Stimulated activated CD8-positive, alpha-beta memory T cell treated with anti-CD3 and anti-CD28 coated beads, Interleukin-7, amount 100 ng/mL, for 48 hours (primary cell): ENCODE measurements around the gene DLG2.

Source experiments
- DNase-seq, 2 donors: peaks; one replicate each; pipeline ENCODE4 v3.0.0-alpha.2; 2020; ENCODE audit warnings: low read depth in 1 of 2; ENCODE audit errors: extremely low read depth in 1 of 2

Gene DLG2

GRCh38 chr11:83845797-83846196, 1781.3 kb downstream of the DLG2 start:
- no peak for DNase-seq

GRCh38 chr11:83840326-83840725, 1786.8 kb downstream of the DLG2 start:
- DNase-seq: no peak

DNA sequence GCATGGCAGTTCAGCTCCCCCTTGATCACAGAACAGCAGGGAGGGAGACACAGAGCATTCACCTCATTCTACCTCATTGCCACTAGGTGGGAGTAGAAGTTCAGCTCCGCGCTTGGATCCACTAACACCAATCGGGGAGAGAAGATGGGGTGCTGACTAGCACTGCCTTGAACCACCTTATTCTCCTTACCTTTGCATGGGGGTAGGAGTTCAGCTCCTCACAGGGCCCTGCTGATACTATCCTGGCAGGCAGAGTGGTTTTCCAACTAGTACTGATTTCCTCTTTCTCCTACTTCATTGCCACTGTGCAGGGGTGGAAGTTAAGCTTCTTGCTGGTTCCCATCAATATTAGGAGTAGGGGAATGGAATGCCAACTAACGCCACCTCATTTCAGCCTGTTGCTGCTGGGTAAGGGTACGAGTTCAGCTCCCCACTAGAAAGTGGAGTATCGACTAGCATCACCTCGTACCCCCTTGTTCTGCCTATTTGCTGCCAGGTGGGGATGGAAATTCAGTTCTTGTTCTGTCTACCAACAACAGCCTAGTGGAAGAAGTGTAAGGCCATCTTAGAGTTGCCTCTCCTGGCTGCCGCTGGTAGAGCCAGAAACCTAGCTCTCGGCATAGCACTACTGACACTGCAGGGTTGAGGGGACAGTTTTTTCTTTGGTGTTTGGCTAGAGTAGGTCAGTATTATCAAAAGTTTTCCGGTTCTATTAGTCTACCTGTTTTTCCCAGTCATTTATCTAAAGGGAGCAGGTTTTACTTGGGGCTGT, 1790.1 kb downstream of the DLG2 start:
- no peak for DNase-seq

GRCh38 chr11:83836065-83836464, 1791.1 kb downstream of the DLG2 start:
- no peak for DNase-seq

DNA sequence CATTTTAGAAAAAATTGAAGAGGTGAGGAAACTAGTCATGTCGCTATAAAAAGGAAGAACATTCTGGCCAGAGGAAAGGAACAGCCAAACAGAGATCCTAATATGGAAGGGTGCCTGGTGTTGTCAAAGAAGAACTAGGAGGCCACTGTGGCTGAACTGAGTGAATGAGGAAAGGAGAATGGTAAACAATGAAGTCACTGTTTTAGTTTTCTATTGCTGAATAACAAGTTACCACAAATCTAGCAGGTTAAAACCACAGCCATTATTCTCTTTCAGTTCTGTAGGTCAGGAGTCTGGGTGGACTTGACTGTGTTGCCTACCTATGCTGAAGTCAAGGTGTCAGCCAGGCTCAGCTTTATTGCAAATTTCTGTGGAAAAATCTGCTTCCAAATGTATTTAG, 1791.7 kb downstream of the DLG2 start:
- DNase-seq: no peak

GRCh38 chr11:83831929-83832328, 1795.2 kb downstream of the DLG2 start:
- no peak for DNase-seq

- no peak for DNase-seq
Measured at GRCh38 chr11:83827940-83828554, 1799.1 kb downstream of the DLG2 start.

DNA sequence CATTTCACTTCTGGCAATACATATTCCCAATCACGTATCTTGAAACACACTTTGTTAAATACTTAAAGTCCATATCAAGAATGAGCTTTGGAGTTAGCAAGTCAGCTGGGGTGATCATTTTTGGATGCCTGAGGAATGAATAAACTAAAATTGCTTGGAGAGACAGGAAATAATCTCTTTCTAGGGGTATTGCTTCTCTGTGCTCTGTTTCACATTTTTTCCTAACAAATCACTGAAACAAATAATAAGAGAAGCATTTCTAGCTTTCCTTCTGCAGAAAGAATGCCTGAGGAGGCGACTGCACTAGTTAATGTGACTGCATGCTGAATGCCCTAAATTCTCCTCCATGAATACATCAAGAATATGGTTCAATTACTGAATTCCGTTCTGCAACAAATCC, 1799.6 kb downstream of the DLG2 start:
- DNase-seq: no peak

DNA sequence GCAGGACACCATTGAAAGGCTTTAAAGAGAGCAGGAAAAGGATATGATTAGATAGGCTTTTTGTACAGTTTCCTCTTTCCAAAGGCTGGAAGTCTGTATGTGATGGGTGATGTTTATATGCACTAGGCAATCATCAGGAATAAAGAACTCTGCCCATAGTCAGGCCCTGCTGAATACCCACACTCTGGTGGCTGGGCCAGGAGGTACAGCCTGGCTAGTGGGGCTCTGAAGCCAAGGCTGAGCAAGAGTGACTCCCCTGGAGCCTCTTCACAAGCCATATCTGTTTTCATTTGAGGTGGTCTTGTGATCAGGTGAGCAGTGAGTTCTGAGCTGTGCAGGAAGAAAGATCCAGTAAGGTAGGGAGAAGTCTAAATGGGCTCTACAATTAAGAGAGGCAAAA, 1801.1 kb downstream of the DLG2 start:
- DNase-seq: no peak

- no peak for DNase-seq
Measured at GRCh38 chr11:83823461-83824025, 1803.6 kb downstream of the DLG2 start.

DNA sequence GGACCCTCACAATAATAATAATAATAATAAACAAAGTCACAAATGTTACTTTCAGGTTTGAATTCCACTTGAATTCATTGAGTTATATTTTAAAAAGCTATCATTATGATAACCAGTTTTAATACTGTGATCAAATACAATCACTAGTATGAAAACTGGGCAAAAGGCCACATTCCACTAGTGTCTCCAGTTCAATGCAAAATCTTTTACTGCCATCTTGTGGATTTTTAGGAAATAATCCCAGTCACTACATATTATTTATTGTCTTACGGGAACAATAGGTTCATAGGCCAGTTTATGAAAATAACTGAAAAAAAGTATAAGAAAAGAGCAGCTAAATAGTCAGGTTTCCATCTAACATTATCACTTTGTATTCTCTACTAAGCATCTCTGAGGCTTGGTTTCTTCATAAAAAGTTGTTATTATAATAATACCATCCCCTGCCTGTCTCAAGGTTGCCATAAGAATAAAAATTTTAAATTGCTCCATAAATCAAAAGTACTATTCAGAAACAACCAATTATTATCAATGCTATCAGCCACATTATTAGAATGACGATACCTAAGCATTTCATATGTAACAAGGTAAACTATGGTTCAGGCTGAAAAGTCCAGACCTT, 1807.1 kb downstream of the DLG2 start:
- DNase-seq: no peak

GRCh38 chr11:83818349-83818748, 1808.8 kb downstream of the DLG2 start:
- no peak for DNase-seq

- no peak for DNase-seq
Measured at GRCh38 chr11:83816572-83817187, 1810.5 kb downstream of the DLG2 start.

GRCh38 chr11:83815736-83816135, 1811.4 kb downstream of the DLG2 start:
- no peak for DNase-seq

DNA sequence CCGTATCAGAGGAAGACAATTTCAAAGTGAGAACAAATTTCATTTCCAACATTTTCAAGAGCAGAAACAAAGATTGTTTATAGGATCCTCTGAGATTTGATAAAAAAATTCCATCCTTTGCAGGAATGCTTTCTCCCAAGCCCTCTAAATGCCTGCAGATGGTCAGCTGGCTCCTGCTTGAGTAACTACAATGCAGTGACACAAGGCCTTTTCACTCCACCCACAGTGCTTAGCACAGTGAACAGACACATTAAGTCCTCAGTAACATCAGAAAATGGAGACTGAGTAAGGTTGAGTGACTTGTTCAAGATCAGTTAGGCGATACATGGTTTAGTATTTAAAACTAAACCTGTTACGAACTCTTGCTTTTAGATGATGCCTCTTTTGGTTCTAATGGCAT, 1813.8 kb downstream of the DLG2 start:
- no peak for DNase-seq

DNA sequence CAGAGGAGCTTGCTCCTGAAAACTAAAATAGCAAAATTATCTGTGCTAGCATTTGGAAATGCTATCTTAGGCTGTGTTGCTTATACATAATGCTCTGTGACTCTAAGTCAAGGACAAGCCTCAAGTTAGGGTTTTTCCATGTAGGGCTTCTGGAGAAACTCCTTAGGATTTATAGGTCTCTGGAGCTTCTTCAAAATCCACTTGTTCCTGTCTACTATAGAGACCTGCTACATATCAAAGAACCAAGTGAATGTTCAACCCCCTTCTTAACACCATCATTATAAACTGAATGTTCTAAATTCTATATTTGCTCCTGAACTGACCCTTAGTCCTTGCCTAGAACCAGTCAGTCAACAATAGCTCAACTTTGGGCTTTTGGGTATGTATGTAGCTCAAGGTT, 1817.9 kb downstream of the DLG2 start:
- no peak for DNase-seq

DNA sequence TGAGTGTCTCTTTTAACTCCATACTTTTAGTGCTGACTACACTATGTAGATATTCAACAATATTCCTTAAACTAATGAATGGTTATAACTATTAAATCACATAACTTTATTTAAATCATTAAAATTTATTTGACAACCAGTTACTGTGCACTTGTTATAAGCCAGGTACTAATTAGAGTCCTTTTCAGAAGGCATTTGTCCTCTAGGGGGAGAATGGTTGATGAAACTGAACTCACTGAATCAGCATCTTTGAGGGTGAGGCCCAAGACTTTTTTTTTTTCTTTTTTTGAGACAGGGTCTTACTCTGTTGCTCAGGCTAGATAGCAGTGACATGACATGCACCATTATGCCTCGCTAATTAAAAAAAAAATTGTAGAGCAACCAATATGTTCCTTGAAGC, 1825.3 kb downstream of the DLG2 start:
- DNase-seq: no peak

DNA sequence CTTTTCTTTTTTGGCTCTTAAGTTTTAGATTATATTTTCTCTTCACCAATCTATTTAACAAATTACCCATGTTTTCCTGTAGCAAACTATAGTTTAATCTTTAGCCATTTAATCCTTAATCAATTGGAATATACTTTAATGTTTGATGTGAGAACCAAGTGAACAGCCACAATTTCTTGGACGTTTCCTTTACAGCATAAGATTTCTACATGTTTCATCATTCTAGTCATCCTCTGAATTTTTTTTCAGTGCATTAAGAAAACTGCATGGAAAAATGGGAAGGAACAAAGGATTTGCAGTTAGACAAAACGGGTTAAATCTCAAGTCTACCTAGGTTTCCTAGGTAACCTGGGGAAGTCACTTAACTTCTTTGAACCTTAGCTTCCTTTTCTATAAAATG, 1833.8 kb downstream of the DLG2 start:
- DNase-seq: no peak

DNA sequence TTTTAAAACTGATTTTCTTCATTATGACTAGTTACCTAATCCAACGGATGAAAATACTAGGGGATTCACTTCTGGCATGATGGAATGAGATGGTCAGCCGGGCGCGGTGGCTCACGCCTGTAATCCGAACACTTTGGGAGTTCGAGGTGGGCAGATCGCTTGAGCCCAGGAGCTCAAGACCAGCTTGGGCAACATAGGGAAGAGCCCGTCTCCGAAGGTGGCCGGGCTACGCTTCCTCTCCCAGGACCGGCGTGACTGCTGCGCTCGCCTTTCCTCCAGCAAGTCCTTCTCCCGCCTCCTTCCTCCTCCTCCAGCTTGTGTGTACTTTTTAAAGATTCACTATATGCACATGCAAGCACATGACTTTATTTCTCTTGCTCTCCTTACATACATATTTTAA, 1835.6 kb downstream of the DLG2 start:
- no peak for DNase-seq

- no peak for DNase-seq
Measured at GRCh38 chr11:83785942-83786341, 1841.2 kb downstream of the DLG2 start.

DNA sequence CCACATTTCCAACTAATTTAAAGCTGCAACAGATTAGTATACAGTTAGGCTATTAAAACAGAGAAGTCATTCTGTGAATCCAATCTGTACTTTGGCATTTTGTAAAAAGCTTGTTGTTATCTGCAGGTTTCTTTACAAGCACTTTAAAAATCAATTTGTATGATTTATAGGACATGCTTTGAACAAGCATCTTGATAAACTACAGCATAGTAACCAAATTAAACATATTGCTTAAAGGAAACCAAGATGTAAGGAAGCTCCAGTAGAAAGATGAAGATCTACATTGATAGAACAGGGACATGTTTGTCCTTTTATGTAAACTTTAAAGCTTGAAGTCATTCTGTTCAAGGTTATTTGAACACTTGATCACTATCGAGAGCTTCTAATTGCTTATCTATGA, 1842.7 kb downstream of the DLG2 start:
- no peak for DNase-seq

DNA sequence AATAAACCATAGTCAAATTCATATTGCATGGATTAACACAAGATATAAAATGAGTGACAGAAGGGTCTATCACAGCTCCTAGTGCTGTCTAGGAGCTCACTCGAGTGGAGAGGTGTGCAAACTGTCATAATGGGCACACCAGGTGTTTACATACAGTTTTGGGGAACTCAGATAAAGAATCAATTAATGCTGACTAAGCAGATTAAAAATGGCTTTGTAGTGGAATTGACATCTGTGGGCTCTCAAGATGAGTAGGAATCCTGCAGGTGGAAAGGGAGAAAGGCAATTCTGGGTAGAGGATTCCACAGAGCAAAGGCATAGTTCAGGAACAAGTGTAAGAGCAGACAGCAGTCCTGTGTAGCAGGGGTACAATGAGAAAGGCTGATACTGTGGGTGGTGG, 1844.8 kb downstream of the DLG2 start:
- DNase-seq: no peak
